ENCODE results near the gene FOXK1. TPM values are rescaled to one million over a fixed set of nuclear protein-coding genes. Genes with fewer than 3 reads are reported as not detected.

The FOXK1 gene
- total and polyA plus RNA-seq, 2 experiments from 2014 or later = 2.3 to 12.7 TPM

- Mint-ChIP-seq H3K36me3 (ENCODE audit: low read depth) (peaks cover 10% of the 10 kb centered on the region), H3K27me3 (ENCODE audit: insufficient read depth, low read depth, poor library complexity) (no peaks in the 10 kb centered on the region), H3K27ac (no peak overlapping the region), H3K4me1 (no peaks in the 10 kb centered on the region), H3K4me3 (no peak overlapping the region), H3K9me3 (no peaks in the 10 kb centered on the region)
- no peaks in the 10 kb centered on the region for H3F3A ChIP-seq (replicated peaks; ENCODE audit: low read depth)
- 0 out of 2 replicates have a peak, but pooled peaks cover 2% of the 10 kb centered on the region for H3K79me2 ChIP-seq (replicated peaks; ENCODE audit: insufficient read depth)
- H3K9me2 ChIP-seq (ENCODE audit: insufficient read depth) = no peaks in the 10 kb centered on the region
- H3K36me3 ChIP-seq (ENCODE audit: insufficient read depth) = no peaks in the 10 kb centered on the region
- H4K20me1 ChIP-seq (replicated peaks; ENCODE audit: insufficient read depth) = peaks cover 8% of the 10 kb centered on the region; the same call in 1 of the 2 replicates
- no peaks in the 10 kb centered on the region for H3K27me3 ChIP-seq (ENCODE audit: insufficient read depth)
- ATAC-seq = no peak
- H3K4me3 ChIP-seq = no peak overlapping the region
- H3K4me1 ChIP-seq (ENCODE audit: insufficient read depth) = no peaks in the 10 kb centered on the region
- DNase-seq (ENCODE audit: low spot score) = no peak
- H3K27ac ChIP-seq (ENCODE audit: low read depth) = no peak overlapping the region
- no peak overlapping the region for H3K4me2 ChIP-seq
- H2AFZ ChIP-seq = no peak overlapping the region
- TF ChIP-seq ZNF114 (CRISPR knock-in tag; IDR thresholded peaks at IDR 0.05) = no peak
- no peak for TF ChIP-seq CREB1 (CRISPR knock-in tag; IDR thresholded peaks at IDR 0.05; ENCODE audit: low read depth)
- no peak for TF ChIP-seq JUNB (IDR thresholded peaks at IDR 0.05; ENCODE audit: unreplicated experiment)
- no peak for TF ChIP-seq POLR2AphosphoS5 (IDR thresholded peaks at IDR 0.05; ENCODE audit: low read depth)
- TF ChIP-seq NANOG (IDR thresholded peaks at IDR 0.05; ENCODE audit: borderline replicate concordance) = no peak
Observed at GRCh38 chr7:4755045-4755444, 73.0 kb downstream of the FOXK1 start.

- no peaks in the 10 kb centered on the region for H3K27me3 ChIP-seq (ENCODE audit: insufficient read depth)
- Mint-ChIP-seq H3K4me3 (no peak overlapping the region), H3K36me3 (ENCODE audit: low read depth) (peaks cover 16% of the 10 kb centered on the region), H3K4me1 (no peaks in the 10 kb centered on the region), H3K27ac (no peak overlapping the region), H3K27me3 (ENCODE audit: insufficient read depth, low read depth, poor library complexity) (no peaks in the 10 kb centered on the region), H3K9me3 (no peaks in the 10 kb centered on the region)
- DNase-seq (ENCODE audit: low spot score) (no peak), ATAC-seq (no peak)
- no peaks in the 10 kb centered on the region for H3K4me1 ChIP-seq (ENCODE audit: insufficient read depth)
- no peak overlapping the region for H3K27ac ChIP-seq (ENCODE audit: low read depth)
- H3K4me3 ChIP-seq = no peak overlapping the region
- H3K79me2 ChIP-seq (replicated peaks; ENCODE audit: insufficient read depth) = no peaks in the 10 kb centered on the region
- H4K20me1 ChIP-seq (replicated peaks; ENCODE audit: insufficient read depth) = peaks cover 2% of the 10 kb centered on the region; the same call in 1 of the 2 replicates
- H3K9me2 ChIP-seq (ENCODE audit: insufficient read depth) = no peaks in the 10 kb centered on the region
- no peak overlapping the region for H2AFZ ChIP-seq
- H3F3A ChIP-seq (replicated peaks; ENCODE audit: low read depth) = no peaks in the 10 kb centered on the region
- H3K36me3 ChIP-seq (ENCODE audit: insufficient read depth) = no peaks in the 10 kb centered on the region; the same call in 1 of the 2 replicates
- no peak overlapping the region for H3K4me2 ChIP-seq
- TF ChIP-seq ZNF462 (CRISPR knock-in tag; IDR thresholded peaks at IDR 0.05) = no peak
- no peak for TF ChIP-seq REST (IDR thresholded peaks at IDR 0.05; ENCODE audit: unreplicated experiment)
- no peak for TF ChIP-seq EZH2phosphoT487 (IDR thresholded peaks at IDR 0.05; ENCODE audit: unreplicated experiment)
- TF ChIP-seq NANOG (IDR thresholded peaks at IDR 0.05; ENCODE audit: borderline replicate concordance) = no peak
- TF ChIP-seq ZNF114 (CRISPR knock-in tag; IDR thresholded peaks at IDR 0.05) = no peak
- no peak for TF ChIP-seq CTCF (conservative IDR thresholded peaks at IDR 0.05; ENCODE audit: low read depth in 2 of 2)
- TF ChIP-seq JUNB (IDR thresholded peaks at IDR 0.05; ENCODE audit: unreplicated experiment) = no peak
- no peak for TF ChIP-seq CREB1 (CRISPR knock-in tag; IDR thresholded peaks at IDR 0.05; ENCODE audit: low read depth)
Observed at GRCh38 chr7:4758111-4758510, 76.0 kb downstream of the FOXK1 start.
